Skeletal muscle tissue (tissue), 4 donors: ENCODE data around the gene AFM. TPM values are rescaled to one million over a fixed set of nuclear protein-coding genes. Genes with fewer than 3 reads are reported as not detected.

Experiments used
- H3K27ac ChIP-seq: one replicate; pipeline ENCODE4 v1.7.0; 2013; ENCODE audit warnings: mild to moderate bottlenecking, low read depth, low read length, inconsistent platforms
- H3K27me3 ChIP-seq, 3 donors: one replicate each; pipeline ENCODE4 v1.7.0; 2013; ENCODE audit warnings: low read length in 3 of 3; ENCODE audit not compliant: control insufficient read depth in 3 of 3, insufficient read depth in 3 of 3
- H3K36me3 ChIP-seq, 3 donors: one replicate each; pipeline ENCODE4 v1.7.0; 2013; ENCODE audit warnings: low read length in 3 of 3; ENCODE audit not compliant: control insufficient read depth in 3 of 3, insufficient read depth in 3 of 3
- H3K4me1 ChIP-seq, 3 donors: one replicate each; pipeline ENCODE4 v1.7.0; 2013; ENCODE audit warnings: low read length in 3 of 3, mild to moderate bottlenecking in 3 of 3; ENCODE audit not compliant: control insufficient read depth in 3 of 3, insufficient read depth in 3 of 3
- H3K4me3 ChIP-seq, 3 donors: one replicate each; pipeline ENCODE4 v1.7.0; 2013; ENCODE audit warnings: low read length in 3 of 3
- H3K9ac ChIP-seq, 3 donors: one replicate each; pipeline ENCODE4 v1.7.0; 2013; ENCODE audit warnings: low read length in 3 of 3, mild to moderate bottlenecking in 3 of 3, moderate library complexity in 2 of 3, low read depth in 1 of 3
- H3K9me3 ChIP-seq, 3 donors: one replicate each; pipeline ENCODE4 v1.7.0; 2013; ENCODE audit warnings: low read length in 3 of 3; ENCODE audit not compliant: control insufficient read depth in 3 of 3
- total RNA-seq: library from RNA; depleted of rRNA; stranded (reverse); fragments of >200 nt; gene quantifications from one replicate; pipeline ENCODE4 v1.2.3, GENCODE V29; 2014
- donor health status: Osteomylitis.

The AFM gene
- total RNA-seq, 1 donor from 2014 or later = not detected

DNA sequence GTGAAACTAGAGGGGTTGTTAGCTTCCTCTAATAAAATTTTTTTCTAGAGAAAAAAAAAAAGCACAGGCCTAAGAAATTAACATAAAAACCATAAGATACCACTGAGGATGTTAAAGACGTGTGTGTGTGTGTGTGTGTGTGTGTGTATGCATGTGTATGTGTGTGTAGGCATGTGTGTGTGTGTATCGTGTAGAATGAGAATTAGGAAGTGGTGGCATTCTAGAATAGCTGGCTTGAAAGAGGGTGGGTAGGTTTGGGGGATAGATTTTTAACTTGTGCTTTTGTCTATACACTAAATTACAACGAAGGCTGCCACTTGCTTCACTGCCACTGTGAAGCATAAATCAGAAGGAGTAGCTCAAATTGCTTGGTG, 22.5 kb upstream of the AFM start:
- Histone ChIP-seq H3K4me3 (no peak overlapping the region), H3K4me1 (no peaks in the 10 kb centered on the region), H3K9ac (no peak overlapping the region), H3K36me3 (no peaks in the 10 kb centered on the region), H3K27me3 (no peaks in the 10 kb centered on the region), H3K9me3 (no peaks in the 10 kb centered on the region), H3K27ac (no peak overlapping the region)

DNA sequence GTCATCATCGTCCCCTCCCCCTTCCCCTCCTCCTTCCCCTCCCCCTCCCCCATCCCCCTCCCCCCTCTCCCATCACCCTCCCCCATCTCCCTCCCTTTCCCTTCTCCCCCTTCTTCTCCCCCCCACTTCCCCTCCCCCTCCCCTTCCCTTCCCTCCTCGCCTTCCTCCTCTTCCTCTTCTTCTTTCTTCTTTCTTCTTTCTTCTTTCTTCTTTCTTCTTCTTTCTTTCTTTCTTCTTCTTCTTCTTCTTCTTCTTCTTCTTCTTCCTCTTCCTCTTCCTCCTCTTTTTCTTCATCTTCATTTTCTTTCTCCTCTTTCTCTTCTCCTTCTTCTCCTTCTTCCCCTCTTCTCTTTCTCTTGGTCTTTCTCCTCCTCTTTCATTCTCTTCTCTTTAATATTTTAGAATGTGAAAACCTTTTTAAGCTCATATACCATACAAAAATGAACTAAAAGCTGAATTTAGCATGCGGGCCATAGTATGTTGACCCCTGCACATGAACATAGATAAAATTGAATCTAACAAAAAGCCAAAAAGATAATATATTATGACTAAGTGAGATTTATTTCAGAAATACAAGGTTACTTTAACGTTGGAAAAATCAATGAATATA, 20.5 kb upstream of the AFM start:
- no peak overlapping the region for H3K9ac ChIP-seq

GRCh38 chr4:73468170-73468569, 13.4 kb upstream of the AFM start:
- no peaks in the 10 kb centered on the region for H3K4me1 ChIP-seq
- no peak overlapping the region for H3K9ac ChIP-seq
- H3K27ac ChIP-seq = no peak overlapping the region
- no peaks in the 10 kb centered on the region for H3K27me3 ChIP-seq
- H3K36me3 ChIP-seq = no peaks in the 10 kb centered on the region
- no peak overlapping the region for H3K4me3 ChIP-seq
- H3K9me3 ChIP-seq = no peaks in the 10 kb centered on the region

More for the DNA sequence above, 20.5 kb upstream of the AFM start:
- no peaks in the 10 kb centered on the region for H3K27me3 ChIP-seq
- no peaks in the 10 kb centered on the region for H3K36me3 ChIP-seq
- H3K4me3 ChIP-seq = no peak overlapping the region
- H3K9me3 ChIP-seq = no peaks in the 10 kb centered on the region
- H3K4me1 ChIP-seq = no peaks in the 10 kb centered on the region
- H3K27ac ChIP-seq = no peak overlapping the region

- Histone ChIP-seq H3K4me1 (no peaks in the 10 kb centered on the region), H3K27ac (no peak overlapping the region), H3K9me3 (no peaks in the 10 kb centered on the region), H3K9ac (no peak overlapping the region), H3K4me3 (no peak overlapping the region), H3K27me3 (no peaks in the 10 kb centered on the region), H3K36me3 (no peaks in the 10 kb centered on the region)
These were observed 10.8 kb upstream of the AFM start for GRCh38 chr4:73470728-73471127.

DNA sequence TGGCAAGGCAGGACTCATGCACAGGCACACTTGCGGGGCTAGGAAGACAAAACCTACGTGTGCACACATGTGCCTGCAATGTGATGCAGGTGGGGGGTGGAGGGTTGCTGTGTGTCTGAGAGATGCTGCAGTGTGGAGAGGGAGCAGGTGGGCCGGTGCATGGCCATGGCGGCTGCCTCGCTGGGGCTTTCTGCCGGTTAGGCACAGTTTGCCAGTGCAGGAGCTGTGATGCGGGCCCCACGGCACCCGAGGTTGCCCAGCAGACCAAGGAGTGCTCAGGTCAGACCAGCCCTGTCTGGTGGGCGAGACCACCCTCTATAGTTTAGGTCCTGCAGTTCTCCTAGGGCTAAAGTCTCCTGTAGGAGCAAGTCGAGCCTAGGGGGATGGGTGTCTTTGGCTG, 4.4 kb upstream of the AFM start:
- no peaks in the 10 kb centered on the region for H3K27me3 ChIP-seq
- no peak overlapping the region for H3K9ac ChIP-seq
- H3K4me3 ChIP-seq = no peak overlapping the region
- H3K9me3 ChIP-seq = no peaks in the 10 kb centered on the region
- H3K27ac ChIP-seq = no peak overlapping the region
- H3K4me1 ChIP-seq = no peaks in the 10 kb centered on the region
- no peaks in the 10 kb centered on the region for H3K36me3 ChIP-seq

DNA sequence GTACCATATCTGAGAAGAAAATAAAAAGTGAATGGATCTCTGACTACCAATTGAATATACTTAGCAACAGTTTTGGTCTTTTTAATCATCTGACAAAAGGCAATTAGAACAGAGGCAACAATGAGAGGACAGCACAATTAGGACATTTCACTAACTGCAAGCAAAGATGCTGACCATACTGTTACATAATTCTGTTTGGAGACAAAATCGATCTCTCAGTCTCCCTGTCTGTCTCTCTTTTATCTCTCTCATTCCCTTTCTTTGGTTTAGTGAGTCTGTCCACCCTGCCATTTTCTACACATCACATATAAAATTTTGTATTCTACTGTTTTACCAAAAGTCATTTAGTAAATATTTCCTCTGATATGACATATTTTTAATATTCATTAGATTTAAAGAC, 2.2 kb upstream of the AFM start:
- no peak overlapping the region for H3K9ac ChIP-seq
- H3K9me3 ChIP-seq = no peaks in the 10 kb centered on the region
- H3K27me3 ChIP-seq = no peaks in the 10 kb centered on the region
- H3K36me3 ChIP-seq = no peaks in the 10 kb centered on the region
- no peak overlapping the region for H3K27ac ChIP-seq
- H3K4me1 ChIP-seq = no peaks in the 10 kb centered on the region
- H3K4me3 ChIP-seq = no peak overlapping the region

DNA sequence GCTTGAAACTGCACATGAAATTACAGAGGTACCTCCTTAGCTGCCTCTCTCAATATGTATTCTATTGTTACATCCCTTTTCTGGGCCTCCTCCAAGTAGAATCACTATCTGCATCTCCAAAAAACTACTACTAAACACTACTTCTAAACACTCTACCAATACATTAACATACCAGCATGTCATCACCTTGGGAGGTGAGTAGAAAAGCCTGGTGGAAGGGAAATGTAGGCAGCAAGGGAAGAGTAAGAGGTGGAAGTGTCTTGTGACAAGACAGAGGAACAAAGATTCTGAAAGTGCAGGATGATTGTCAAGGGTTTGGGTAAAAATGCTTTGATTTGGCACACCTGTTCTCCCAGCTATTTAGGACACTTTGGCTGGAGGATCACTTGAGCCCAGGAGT, 3.5 kb downstream of the AFM start:
- no peak overlapping the region for H3K9ac ChIP-seq
- no peaks in the 10 kb centered on the region for H3K4me1 ChIP-seq
- no peaks in the 10 kb centered on the region for H3K36me3 ChIP-seq
- H3K4me3 ChIP-seq = no peak overlapping the region
- no peaks in the 10 kb centered on the region for H3K27me3 ChIP-seq
- no peaks in the 10 kb centered on the region for H3K9me3 ChIP-seq
- no peak overlapping the region for H3K27ac ChIP-seq

DNA sequence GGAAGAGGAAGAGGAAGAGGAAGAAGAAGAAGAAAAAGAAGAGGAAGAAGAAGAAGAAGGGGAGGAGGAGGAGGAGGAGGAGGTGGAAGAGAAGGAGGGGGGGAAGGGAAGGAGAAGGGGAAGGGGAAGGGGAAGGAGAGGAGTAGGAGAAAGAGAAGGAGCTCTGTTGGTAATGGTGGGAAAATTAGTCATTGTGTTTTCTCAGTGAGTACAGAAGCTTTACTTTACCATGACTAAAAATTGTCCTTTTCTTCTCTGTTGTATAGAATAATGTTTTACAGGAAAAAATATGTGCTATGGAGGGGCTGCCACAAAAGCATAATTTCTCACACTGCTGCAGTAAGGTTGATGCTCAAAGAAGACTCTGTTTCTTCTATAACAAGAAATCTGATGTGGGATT, 4.1 kb downstream of the AFM start:
- Histone ChIP-seq H3K4me1 (no peaks in the 10 kb centered on the region), H3K27ac (no peak overlapping the region), H3K4me3 (no peak overlapping the region), H3K36me3 (no peaks in the 10 kb centered on the region), H3K9me3 (no peaks in the 10 kb centered on the region), H3K27me3 (no peaks in the 10 kb centered on the region), H3K9ac (no peak overlapping the region)

- H3K27me3 ChIP-seq = no peaks in the 10 kb centered on the region
- no peaks in the 10 kb centered on the region for H3K4me1 ChIP-seq
- H3K9ac ChIP-seq = no peak overlapping the region
- H3K4me3 ChIP-seq = no peak overlapping the region
- H3K9me3 ChIP-seq = no peaks in the 10 kb centered on the region
- H3K27ac ChIP-seq = no peak overlapping the region
- no peaks in the 10 kb centered on the region for H3K36me3 ChIP-seq
These were observed 5.0 kb downstream of the AFM start for GRCh38 chr4:73486497-73486896.

- Histone ChIP-seq H3K4me3 (no peak overlapping the region), H3K27me3 (no peaks in the 10 kb centered on the region), H3K36me3 (no peaks in the 10 kb centered on the region), H3K27ac (no peak overlapping the region), H3K9me3 (no peaks in the 10 kb centered on the region), H3K9ac (no peak overlapping the region), H3K4me1 (no peaks in the 10 kb centered on the region)
These were observed 5.7 kb downstream of the AFM start for GRCh38 chr4:73487233-73487632.
